Transverse colon (tissue), 4 donors: ENCODE results near the gene PDE4C. TPM values are rescaled to one million over a fixed set of nuclear protein-coding genes. Genes with fewer than 3 reads are reported as not detected.
"Not testable (repeated sequence)": the region's sequence is repeated elsewhere in the genome, so short reads cannot be mapped to it uniquely, and the experiment has no call there.

Experiments used
- DNase-seq: peaks from one replicate; pipeline ENCODE4 v3.0.0-alpha.2; 2019
- H3K27ac ChIP-seq, 4 donors: fragments of 200-600 bp; sonication (generic); 2 replicates each; pipeline ENCODE4 v1.5.1; 2016 to 2018; ENCODE audit warnings: inconsistent platforms in 4 of 4
- H3K27me3 ChIP-seq: fragments of 200-600 bp; sonication (generic); 2 replicates; pipeline ENCODE4 v1.5.1; 2017; ENCODE audit warnings: inconsistent platforms
- H3K36me3 ChIP-seq, 4 donors: fragments of 200-600 bp; sonication (generic); 2 replicates each; pipeline ENCODE4 v1.5.1; 2017 to 2019; ENCODE audit warnings: inconsistent platforms in 4 of 4
- H3K4me1 ChIP-seq, 4 donors: fragments of 200-600 bp; sonication (generic); 2 replicates each; pipeline ENCODE4 v1.5.1; 2017 to 2020; ENCODE audit warnings: inconsistent platforms in 4 of 4
- H3K4me3 ChIP-seq, 4 donors: fragments of 200-600 bp; sonication (generic); 1 replicate in 1 of 4; 2 replicates in 3 of 4; pipeline versions ENCODE4 v1.5.1 to v1.6.1; 2017 to 2019; ENCODE audit warnings: inconsistent platforms in 4 of 4
- H3K9me3 ChIP-seq, 2 donors: fragments of 200-600 bp; sonication (generic); 2 replicates each; pipeline ENCODE4 v1.5.1; 2017 to 2019; ENCODE audit warnings: inconsistent platforms in 2 of 2
- CTCF ChIP-seq, 5 experiments: fragments of 200-600 bp in 3 of 5; fragments of 450-650 bp in 2 of 5; sonication (generic) in 3 of 5; IDR thresholded peaks; 1 replicate in 2 of 5; 2 replicates in 3 of 5; pipeline ENCODE4 v1.5.1; 2016 to 2017; ENCODE audit warnings: antibody characterized with exemption in 5 of 5, inconsistent platforms in 3 of 5, mild to moderate bottlenecking in 2 of 5, moderate library complexity in 1 of 5
- EP300 ChIP-seq: sonication (generic); formaldehyde crosslinking; IDR thresholded peaks from one replicate; pipeline ENCODE4 v1.6.1; 2017; ENCODE audit warnings: antibody characterized with exemption, low read depth
- POLR2A ChIP-seq: fragments of 450-650 bp; IDR thresholded peaks from one replicate; pipeline ENCODE4 v1.6.1; 2016; ENCODE audit warnings: antibody characterized with exemption, mild to moderate bottlenecking, moderate library complexity
- POLR2AphosphoS5 ChIP-seq, 3 donors: sonication (generic); formaldehyde crosslinking; IDR thresholded peaks; one replicate each; pipeline ENCODE4 v1.6.1; 2016; ENCODE audit warnings: antibody characterized with exemption in 3 of 3
- WGBS, 2 donors: methylation state at CpG; one replicate each; pipeline ENCODE4 v1.1.5; 2018; ENCODE audit warnings: low coverage in 1 of 2; 5-methylcytosine and 5-hydroxymethylcytosine counted together
- in situ Hi-C, 4 donors: fragments of 200-750 bp; cut with MboI; loops; one replicate each; pipeline versions ENCODE4 v1.15.0 to v1.15.1; 2017; ENCODE audit warnings: low sequenced_read_pairs in 3 of 4, low pct_ligation_motif_present in 1 of 4, low pct_unique_long_range_greater_than_20kb in 1 of 4
- intact Hi-C: fragments of 100-400 bp; cut with DNase I; formaldehyde crosslinking; loops from one replicate; pipeline ENCODE4 v1.15.1; 2023; ENCODE audit warnings: low total_unique reads
- total RNA-seq, 4 donors: library from RNA; depleted of rRNA; stranded (reverse); fragments of >200 nt; gene quantifications; one replicate each; pipeline ENCODE4 v1.1.0, GENCODE V29; 2016

Gene PDE4C
- total RNA-seq, 4 donors from 2014 or later: 3.0 to 18.3 (median 7.7) TPM

DNA sequence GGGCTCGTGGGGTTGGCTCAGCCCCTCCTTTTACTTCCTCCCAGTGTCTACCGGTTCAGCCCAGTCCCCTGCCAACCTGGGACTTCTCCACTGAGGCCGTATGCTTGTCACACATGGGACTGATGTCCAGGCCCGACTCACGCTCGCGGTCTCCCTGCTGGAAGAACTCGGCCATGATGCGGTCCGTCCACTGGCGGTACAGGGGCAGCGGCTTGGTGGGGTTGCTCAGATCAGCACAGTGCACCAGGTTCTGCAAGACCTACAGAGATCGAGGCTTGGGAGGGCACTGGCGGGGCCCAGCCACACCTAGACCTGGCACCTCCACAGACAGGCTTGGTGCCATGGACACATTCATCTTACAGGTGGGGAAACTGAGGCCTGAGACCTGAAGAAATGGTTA, 14.6 kb downstream of the PDE4C start:
- DNase-seq: no peak
- Histone ChIP-seq H3K27ac (no peak overlapping the region), H3K27me3 (peaks cover 12% of the 10 kb centered on the region), H3K4me1 (no peaks in the 10 kb centered on the region), H3K36me3 (no peaks in the 10 kb centered on the region), H3K4me3 (no peak overlapping the region), H3K9me3 (no peaks in the 10 kb centered on the region)
- 81% methylated on average over 14 of the region's 14 CpGs; no CpG with 5 or more reads in 1 of the 2 donors for WGBS, 2 donors
- in situ Hi-C loops (loop anchor here in 1 of 4 donors (25.0 kb wide), 1 partner anchor 126 kb away; the partner anchor contains the start of gene PGPEP1), intact Hi-C loops (loop anchor here (2.0 kb wide), 1 partner anchor 39 kb away; no protein-coding TSS in a partner anchor)
- TF ChIP-seq CTCF (IDR thresholded peaks at IDR 0.05): no peak
- no peak for TF ChIP-seq POLR2AphosphoS5 (IDR thresholded peaks at IDR 0.05)
- TF ChIP-seq POLR2A: no peak
- TF ChIP-seq EP300: no peak

- H3K27me3 ChIP-seq: peaks cover 12% of the 10 kb centered on the region
- intact Hi-C loops (loop anchor here (10.0 kb wide), 1 partner anchor 205 kb away; the partner anchor contains the start of gene SSBP4), in situ Hi-C loops (loop anchor here in 1 of 4 donors (25.0 kb wide), 1 partner anchor 127 kb away; the partner anchor contains the start of gene PGPEP1)
Measured at GRCh38 chr19:18209912-18210311, 16.3 kb downstream of the PDE4C start.

DNA sequence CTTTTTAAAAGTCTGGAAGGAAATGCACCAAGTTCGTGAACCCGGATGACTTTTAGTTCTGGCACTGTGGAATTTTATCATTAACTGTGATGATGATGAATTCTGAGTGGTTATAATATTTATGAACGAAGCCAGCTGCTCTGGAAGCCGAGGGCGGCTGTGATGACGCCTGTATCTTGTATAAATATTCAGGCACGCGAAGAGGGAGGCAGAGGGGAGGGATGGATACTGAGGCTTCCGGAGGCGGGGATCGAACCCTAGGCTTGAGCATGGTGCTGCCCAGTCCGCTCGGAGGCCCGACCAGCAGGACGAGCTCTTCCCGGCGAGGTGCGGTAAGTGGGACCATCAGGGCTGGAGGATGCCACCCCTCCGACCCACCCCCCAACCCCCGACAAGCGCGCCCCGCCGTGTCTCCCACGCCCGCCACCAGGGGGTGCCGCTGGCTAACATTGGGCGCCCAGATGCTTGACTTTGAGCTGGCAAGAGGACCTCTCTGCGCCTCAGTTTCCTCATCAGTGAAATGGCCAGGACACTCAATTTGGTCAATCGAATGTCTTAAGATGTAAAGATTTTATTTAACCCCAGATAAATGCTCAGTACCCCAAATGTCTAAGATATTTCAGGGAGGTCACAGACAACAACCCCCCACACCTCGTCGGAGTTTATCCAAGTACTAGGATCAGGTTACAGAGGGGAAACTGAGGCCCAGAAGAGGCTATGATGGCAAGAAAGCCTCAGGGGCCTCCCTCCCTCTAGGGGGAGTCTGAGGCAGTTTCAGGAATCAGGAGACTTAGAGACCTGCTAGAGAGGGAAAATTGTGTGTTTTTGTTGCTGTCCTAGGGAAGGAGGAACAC, 17.9 kb downstream of the PDE4C start:
- no peaks in the 10 kb centered on the region for H3K36me3 ChIP-seq
- no peak overlapping the region for H3K4me3 ChIP-seq
- intact Hi-C loops: loop anchor here (10.0 kb wide), 1 partner anchor 206 kb away; the partner anchor contains the start of gene SSBP4
- peak; percentile 38 for DNase-seq
- H3K4me1 ChIP-seq: peaks cover 0 to 19% (median 15%) of the 10 kb centered on the region in 4 donors
- H3K9me3 ChIP-seq: no peaks in the 10 kb centered on the region
- H3K27me3 ChIP-seq: peaks cover 12% of the 10 kb centered on the region
- in situ Hi-C loops: loop anchor here in 1 of 4 donors (25.0 kb wide), 1 partner anchor 129 kb away; the partner anchor contains the start of gene PGPEP1
- 20 to 33% methylated on average over 3 to 24 of the region's 32 CpGs for WGBS, 2 donors
- TF ChIP-seq POLR2A (no peak), CTCF (IDR thresholded peaks at IDR 0.05) (peak; percentile 38 to 77 (median 72))
- no peak overlapping the region for H3K27ac ChIP-seq

More at GRCh38 chr19:18209912-18210311, 16.3 kb downstream of the PDE4C start:
- DNase-seq, H3K36me3 ChIP-seq, H3K9me3 ChIP-seq, H3K27ac ChIP-seq, H3K4me3 ChIP-seq: not testable (repeated sequence)
- peaks cover 0 to 11% (median 8%) of the 10 kb centered on the region in 4 donors for H3K4me1 ChIP-seq
- 82 to 95% methylated on average over 3 to 5 of the region's 5 CpGs for WGBS, 2 donors

- no peaks in the 10 kb centered on the region for H3K36me3 ChIP-seq
Measured at GRCh38 chr19:18206018-18206417, 20.2 kb downstream of the PDE4C start.

More at GRCh38 chr19:18206018-18206417, 20.2 kb downstream of the PDE4C start:
- Histone ChIP-seq H3K9me3 (no peaks in the 10 kb centered on the region), H3K4me1 (peaks cover 0 to 27% (median 23%) of the 10 kb centered on the region in 4 donors), H3K4me3 (no peak overlapping the region), H3K27me3 (peaks cover 12% of the 10 kb centered on the region), H3K27ac (peak overlapping the region; percentile 90 to 99 (median 96))
- DNase-seq: no peak
- no peak for TF ChIP-seq EP300
- TF ChIP-seq POLR2A: no peak
- no peak for TF ChIP-seq POLR2AphosphoS5 (IDR thresholded peaks at IDR 0.05)
- TF ChIP-seq CTCF (IDR thresholded peaks at IDR 0.05): no peak
- intact Hi-C loops (loop anchor here (10.0 kb wide), 1 partner anchor 209 kb away; the partner anchor contains the start of gene SSBP4), in situ Hi-C loops (loop anchor here in 1 of 4 donors (25.0 kb wide), 1 partner anchor 131 kb away; the partner anchor contains the start of gene PGPEP1)
- WGBS, 2 donors: 70 to 79% methylated on average over 8 to 12 of the region's 12 CpGs
